HG03139 (cell line): ENCODE measurements around the gene PTTG1.

Source experiments
- ATAC-seq: cut with Tn5 transposase; IDR thresholded peaks from one replicate; pipeline ENCODE4 v1.9.1; 2021; ENCODE audit not compliant: unreplicated experiment

PTTG1 gene

GRCh38 chr5:160421625-160422258 lies at the start of gene PTTG1:
TSS of gene PTTG1 (plus strand) at chr5:160421855. CDS start at chr5:160422313, 458 bp downstream.
- ATAC-seq = peak; percentile 67

- no peak for ATAC-seq
Observed at GRCh38 chr5:160375166-160375565, 46.5 kb upstream of the PTTG1 start.

GRCh38 chr5:160375701-160376100 lies 46.0 kb upstream of the PTTG1 start:
- ATAC-seq = no peak

GRCh38 chr5:160376416-160376815 lies 45.2 kb upstream of the PTTG1 start:
- no peak for ATAC-seq

GRCh38 chr5:160377651-160378050 lies 44.0 kb upstream of the PTTG1 start:
- no peak for ATAC-seq

- ATAC-seq = no peak
Observed at GRCh38 chr5:160378330-160378729, 43.3 kb upstream of the PTTG1 start.

- ATAC-seq = no peak
Observed at GRCh38 chr5:160379511-160379910, 42.1 kb upstream of the PTTG1 start.

GRCh38 chr5:160380041-160380440 lies 41.6 kb upstream of the PTTG1 start:
- no peak for ATAC-seq

- no peak for ATAC-seq
Observed at GRCh38 chr5:160382346-160382745, 39.3 kb upstream of the PTTG1 start.

- ATAC-seq = no peak
Observed at GRCh38 chr5:160384681-160385080, 37.0 kb upstream of the PTTG1 start.

- ATAC-seq = no peak
Observed at GRCh38 chr5:160385496-160385895, 36.2 kb upstream of the PTTG1 start.

- no peak for ATAC-seq
Observed at GRCh38 chr5:160387445-160387844, 34.2 kb upstream of the PTTG1 start.

GRCh38 chr5:160390787-160391696 lies 30.6 kb upstream of the PTTG1 start:
- ATAC-seq = no peak

- ATAC-seq = no peak
Observed at GRCh38 chr5:160395111-160395510, 26.5 kb upstream of the PTTG1 start.

- no peak for ATAC-seq
Observed at GRCh38 chr5:160397492-160397891, 24.2 kb upstream of the PTTG1 start.

GRCh38 chr5:160398806-160399205 lies 22.8 kb upstream of the PTTG1 start:
- no peak for ATAC-seq

- peak; percentile 74 for ATAC-seq
Observed at GRCh38 chr5:160399402-160400353, 22.0 kb upstream of the PTTG1 start, which contains the start of gene FAM200C. TSS of gene FAM200C (minus strand) at chr5:160400054. CDS start at chr5:160395490, 4,564 bp downstream.

- peak; percentile 67 for ATAC-seq
Observed at GRCh38 chr5:160418561-160419457, 2.8 kb upstream of the PTTG1 start, which contains the start of gene SLU7. TSS of gene SLU7 (minus strand) at chr5:160419081. CDS start at chr5:160415294, 3,787 bp downstream.

GRCh38 chr5:160419458-160420330 lies 2.0 kb upstream of the PTTG1 start:
- peak; percentile 12 for ATAC-seq
